ENCODE measurements around the gene OLFML2A.

- TF ChIP-seq CTCF (IDR thresholded peaks at IDR 0.05) (no peak), ZNF281 (CRISPR knock-in tag; IDR thresholded peaks at IDR 0.05) (no peak)
These were observed 35.8 kb upstream of the OLFML2A start for GRCh38 chr9:124741149-124741548.

Data from WTC11 (cell line).